HG03045 (cell line): ENCODE results near the gene SCAF8.

Source experiments
- ATAC-seq: cut with Tn5 transposase; IDR thresholded peaks from one replicate; pipeline ENCODE4 v1.9.1; 2021; ENCODE audit warnings: mild to moderate bottlenecking, moderate library complexity; ENCODE audit not compliant: unreplicated experiment

Gene SCAF8

GRCh38 chr6:154878871-154879491, 145.8 kb downstream of the SCAF8 start:
- no peak for ATAC-seq

GRCh38 chr6:154882107-154882506, 148.9 kb downstream of the SCAF8 start:
- no peak for ATAC-seq
